GM20431 (cell line): Measurements from ENCODE around the gene CARM1.

ENCODE experiments used
- in situ Hi-C: fragments of 300-500 bp; cut with MseI, MboI; formaldehyde crosslinking; loops from one replicate; pipeline ENCODE4 v1.15.0; 2020; ENCODE audit warnings: low sequenced_read_pairs; ENCODE audit not compliant: unreplicated experiment

CARM1 gene

GRCh38 chr19:10842788-10843187 lies 28.6 kb upstream of the CARM1 start:
- in situ Hi-C loops: no loop called here

- in situ Hi-C loops: no loop called here
Measured at GRCh38 chr19:10846500-10847202, 24.7 kb upstream of the CARM1 start.

GRCh38 chr19:10848230-10848856 lies 23.0 kb upstream of the CARM1 start, which contains the start of gene C19orf38:
Gene C19orf38, plus strand, starts transcription at chr19:10848415. Its CDS starts 94 bp downstream, at chr19:10848509.
- in situ Hi-C loops: no loop called here

GRCh38 chr19:10850631-10851030 lies 20.7 kb upstream of the CARM1 start:
- in situ Hi-C loops: loop anchor here (25.0 kb wide), 1 partner anchor 138 kb away; the partner anchor contains the start of genes DNM2 and QTRT1

- in situ Hi-C loops: loop anchor here (25.0 kb wide), 1 partner anchor 140 kb away; the partner anchor contains the start of genes DNM2 and QTRT1
Measured at GRCh38 chr19:10852098-10852800, 19.1 kb upstream of the CARM1 start.

GRCh38 chr19:10852941-10853340 lies 18.4 kb upstream of the CARM1 start:
- in situ Hi-C loops: loop anchor here (25.0 kb wide), 1 partner anchor 141 kb away; the partner anchor contains the start of genes DNM2 and QTRT1

- in situ Hi-C loops: loop anchor here (25.0 kb wide), 1 partner anchor 142 kb away; the partner anchor contains the start of genes DNM2 and QTRT1
Measured at GRCh38 chr19:10854350-10855089, 16.8 kb upstream of the CARM1 start.

GRCh38 chr19:10855879-10856522 lies 15.4 kb upstream of the CARM1 start:
- in situ Hi-C loops: loop anchor here (25.0 kb wide), 1 partner anchor 144 kb away; the partner anchor contains the start of genes DNM2 and QTRT1

GRCh38 chr19:10856899-10857298 lies 14.5 kb upstream of the CARM1 start:
- in situ Hi-C loops: loop anchor here (25.0 kb wide), 1 partner anchor 145 kb away; the partner anchor contains the start of genes DNM2 and QTRT1

- in situ Hi-C loops: loop anchor here (25.0 kb wide), 1 partner anchor 146 kb away; the partner anchor contains the start of genes DNM2 and QTRT1
Measured at GRCh38 chr19:10858204-10858828, 13.0 kb upstream of the CARM1 start.

- in situ Hi-C loops: loop anchor here (25.0 kb wide), 1 partner anchor 149 kb away; the partner anchor contains the start of genes DNM2 and QTRT1
Measured at GRCh38 chr19:10861103-10861651, 10.2 kb upstream of the CARM1 start.

- in situ Hi-C loops: loop anchor here (25.0 kb wide), 1 partner anchor 150 kb away; the partner anchor contains the start of genes DNM2 and QTRT1
Measured at GRCh38 chr19:10862561-10863106, 8.7 kb upstream of the CARM1 start.

- in situ Hi-C loops: loop anchor here (25.0 kb wide), 1 partner anchor 151 kb away; the partner anchor contains the start of genes DNM2 and QTRT1
Measured at GRCh38 chr19:10863107-10863717, 8.1 kb upstream of the CARM1 start.

- in situ Hi-C loops: loop anchor here (25.0 kb wide), 1 partner anchor 152 kb away; the partner anchor contains the start of genes DNM2 and QTRT1
Measured at GRCh38 chr19:10864538-10864899, 6.8 kb upstream of the CARM1 start.

GRCh38 chr19:10866495-10866894 lies 4.9 kb upstream of the CARM1 start:
- in situ Hi-C loops: loop anchor here (25.0 kb wide), 1 partner anchor 154 kb away; the partner anchor contains the start of genes DNM2 and QTRT1

- in situ Hi-C loops: loop anchor here (25.0 kb wide), 1 partner anchor 157 kb away; the partner anchor contains the start of genes DNM2 and QTRT1
Measured at GRCh38 chr19:10868872-10869547, 2.3 kb upstream of the CARM1 start.

- in situ Hi-C loops: loop anchor here (25.0 kb wide), 1 partner anchor 158 kb away; the partner anchor contains the start of genes DNM2 and QTRT1
Measured at GRCh38 chr19:10869872-10870311, 1.5 kb upstream of the CARM1 start.
